Measurements from ENCODE around the gene PHLPP1. TPM values are rescaled to one million over a fixed set of nuclear protein-coding genes. Genes with fewer than 3 reads are reported as not detected.

The PHLPP1 gene
- total and polyA plus RNA-seq, 2 donors from 2014 or later = 2.9 to 13.0 TPM

GRCh38 chr18:62755946-62756345, 40.6 kb downstream of the PHLPP1 start:
- FAIRE-seq = no peak
- Histone ChIP-seq H3K4me1 (ENCODE audit: control insufficient read depth in 2 of 3, insufficient read depth in 2 of 3, low read depth in 1 of 3, low read length in 3 of 3) (peaks cover 3 to 6% (median 5%) of the 10 kb centered on the region in 3 donors), H3K27ac (ENCODE audit: low read depth in 2 of 2, low read length in 2 of 2) (no peak overlapping the region), H3K27me3 (ENCODE audit: control insufficient read depth, insufficient read depth, low read length) (no peaks in the 10 kb centered on the region), H3K36me3 (ENCODE audit: control insufficient read depth in 2 of 3, insufficient read depth in 3 of 3, low read length in 3 of 3) (no peaks in the 10 kb centered on the region), H3K9me3 (ENCODE audit: control insufficient read depth in 2 of 3, insufficient read depth in 1 of 3, low read length in 3 of 3) (no peaks in the 10 kb centered on the region), H3K9ac (ENCODE audit: low read length in 3 of 3) (no peak overlapping the region), H3K4me3 (ENCODE audit: low read length in 3 of 3) (no peak overlapping the region)
- DNase-seq = no peak
- TF ChIP-seq, protein P1, sequence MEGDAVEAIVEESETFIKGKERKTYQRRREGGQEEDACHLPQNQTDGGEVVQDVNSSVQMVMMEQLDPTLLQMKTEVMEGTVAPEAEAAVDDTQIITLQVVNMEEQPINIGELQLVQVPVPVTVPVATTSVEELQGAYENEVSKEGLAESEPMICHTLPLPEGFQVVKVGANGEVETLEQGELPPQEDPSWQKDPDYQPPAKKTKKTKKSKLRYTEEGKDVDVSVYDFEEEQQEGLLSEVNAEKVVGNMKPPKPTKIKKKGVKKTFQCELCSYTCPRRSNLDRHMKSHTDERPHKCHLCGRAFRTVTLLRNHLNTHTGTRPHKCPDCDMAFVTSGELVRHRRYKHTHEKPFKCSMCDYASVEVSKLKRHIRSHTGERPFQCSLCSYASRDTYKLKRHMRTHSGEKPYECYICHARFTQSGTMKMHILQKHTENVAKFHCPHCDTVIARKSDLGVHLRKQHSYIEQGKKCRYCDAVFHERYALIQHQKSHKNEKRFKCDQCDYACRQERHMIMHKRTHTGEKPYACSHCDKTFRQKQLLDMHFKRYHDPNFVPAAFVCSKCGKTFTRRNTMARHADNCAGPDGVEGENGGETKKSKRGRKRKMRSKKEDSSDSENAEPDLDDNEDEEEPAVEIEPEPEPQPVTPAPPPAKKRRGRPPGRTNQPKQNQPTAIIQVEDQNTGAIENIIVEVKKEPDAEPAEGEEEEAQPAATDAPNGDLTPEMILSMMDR (IDR thresholded peaks at IDR 0.05; ENCODE audit: borderline replicate concordance, extremely low read depth, insufficient read depth) = no peak
- intact Hi-C loops (cut with DNase I) = no loop called here

- FAIRE-seq (no peak), DNase-seq (no peak)
- no peak overlapping the region for H3K27ac ChIP-seq (ENCODE audit: low read depth in 2 of 2, low read length in 2 of 2)
- no peaks in the 10 kb centered on the region for H3K36me3 ChIP-seq (ENCODE audit: control insufficient read depth in 2 of 3, insufficient read depth in 3 of 3, low read length in 3 of 3)
- no peak overlapping the region for H3K4me3 ChIP-seq (ENCODE audit: low read length in 3 of 3)
- TF ChIP-seq, protein P1 (IDR thresholded peaks at IDR 0.05; ENCODE audit: borderline replicate concordance, extremely low read depth, insufficient read depth) = no peak
- H3K9me3 ChIP-seq (ENCODE audit: control insufficient read depth in 2 of 3, insufficient read depth in 1 of 3, low read length in 3 of 3) = no peaks in the 10 kb centered on the region
- H3K27me3 ChIP-seq (ENCODE audit: control insufficient read depth, insufficient read depth, low read length) = no peaks in the 10 kb centered on the region
- no peak overlapping the region for H3K9ac ChIP-seq (ENCODE audit: low read length in 3 of 3)
- intact Hi-C loops (cut with DNase I) = no loop called here
- peaks cover 0 to 3% (median 0%) of the 10 kb centered on the region in 3 donors for H3K4me1 ChIP-seq (ENCODE audit: control insufficient read depth in 2 of 3, insufficient read depth in 2 of 3, low read depth in 1 of 3, low read length in 3 of 3)
Measured at GRCh38 chr18:62757399-62758010, 42.2 kb downstream of the PHLPP1 start.

DNA sequence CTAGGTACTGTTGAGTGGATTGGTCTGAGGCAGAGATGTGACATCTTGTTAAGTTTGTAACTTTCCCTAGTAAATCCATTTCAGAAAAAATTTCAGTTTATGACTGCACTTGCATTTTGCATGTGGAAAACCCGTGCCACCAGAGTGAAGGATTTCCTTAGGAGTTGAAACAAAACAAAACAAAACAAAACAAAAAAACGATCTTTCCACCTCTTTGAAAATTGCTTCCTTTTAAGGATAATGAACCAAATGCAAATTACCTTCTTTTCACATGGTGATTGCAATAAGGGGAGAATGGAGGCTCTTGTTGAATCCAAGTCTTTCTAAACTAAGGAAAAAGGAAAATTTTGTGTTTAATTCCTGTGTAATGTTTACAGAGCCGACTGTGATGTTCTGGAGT, 43.2 kb downstream of the PHLPP1 start:
- intact Hi-C loops (cut with DNase I) = no loop called here
- FAIRE-seq = no peak
- H3K4me3 ChIP-seq (ENCODE audit: low read length in 3 of 3) = no peak overlapping the region

More for the DNA sequence above, 43.2 kb downstream of the PHLPP1 start:
- no peak for DNase-seq
- H3K9ac ChIP-seq (ENCODE audit: low read length in 3 of 3) = no peak overlapping the region
- H3K27ac ChIP-seq (ENCODE audit: low read depth in 2 of 2, low read length in 2 of 2) = no peak overlapping the region
- no peaks in the 10 kb centered on the region for H3K36me3 ChIP-seq (ENCODE audit: control insufficient read depth in 2 of 3, insufficient read depth in 3 of 3, low read length in 3 of 3)
- peaks cover 0 to 3% (median 0%) of the 10 kb centered on the region in 3 donors for H3K4me1 ChIP-seq (ENCODE audit: control insufficient read depth in 2 of 3, insufficient read depth in 2 of 3, low read depth in 1 of 3, low read length in 3 of 3)
- no peaks in the 10 kb centered on the region for H3K27me3 ChIP-seq (ENCODE audit: control insufficient read depth, insufficient read depth, low read length)
- TF ChIP-seq, protein P1 (IDR thresholded peaks at IDR 0.05; ENCODE audit: borderline replicate concordance, extremely low read depth, insufficient read depth) = no peak
- H3K9me3 ChIP-seq (ENCODE audit: control insufficient read depth in 2 of 3, insufficient read depth in 1 of 3, low read length in 3 of 3) = no peaks in the 10 kb centered on the region

All from kidney (tissue), 14 donors.